ENCODE data around the gene TARS2. TPM values are rescaled to one million over a fixed set of nuclear protein-coding genes. Genes with fewer than 3 reads are reported as not detected.
A peak's percentile ranks its signal among the peaks of the same experiment; 100 is the strongest.

TARS2 gene
- total and polyA plus RNA-seq, 4 donors = 14.3 to 20.5 (median 14.8) TPM

DNA sequence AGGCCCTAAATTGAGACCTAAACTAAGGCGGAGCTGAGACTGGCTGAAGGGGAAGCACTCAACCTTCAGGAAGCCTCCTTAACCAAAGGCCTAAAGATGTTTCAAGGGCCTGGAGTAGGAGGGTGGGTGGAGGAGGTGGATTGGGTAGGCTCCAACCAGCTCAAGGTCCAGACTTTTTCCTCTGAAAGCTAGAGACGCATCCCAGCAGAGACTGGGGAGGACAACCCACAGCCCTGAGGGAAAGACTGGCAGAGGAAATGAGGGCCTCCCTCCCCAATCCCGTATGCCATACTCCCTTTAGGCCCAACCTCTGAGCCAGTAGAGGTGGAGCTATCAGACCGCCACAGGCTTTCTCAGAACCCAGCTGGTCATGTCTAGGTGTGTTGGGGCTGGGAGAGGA, 21.8 kb downstream of the TARS2 start:
- 69 to 77% methylated on average over 4 of the region's 4 CpGs for WGBS, 2 donors
- DNase-seq = peak in 1 of 3 donors; percentile 18
- H3K9ac ChIP-seq (ENCODE audit: insufficient read depth in 1 of 2, low read length in 2 of 2) = no peak overlapping the region

DNA sequence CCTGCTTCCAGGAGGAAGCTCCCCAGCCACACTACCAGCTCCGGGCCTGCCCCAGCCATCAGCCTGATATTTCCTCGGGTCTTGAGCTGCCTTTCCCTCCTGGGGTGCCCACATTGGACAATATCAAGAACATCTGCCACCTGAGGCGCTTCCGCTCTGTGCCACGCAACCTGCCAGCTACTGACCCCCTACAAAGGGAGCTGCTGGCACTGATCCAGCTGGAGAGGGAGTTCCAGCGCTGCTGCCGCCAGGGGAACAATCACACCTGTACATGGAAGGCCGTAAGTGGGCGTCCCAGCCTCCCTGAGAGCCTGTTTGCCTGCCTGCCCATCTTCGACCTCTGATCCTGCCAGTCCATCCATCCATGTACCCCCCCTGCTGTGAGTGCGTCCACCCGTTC, 24.3 kb downstream of the TARS2 start:
- ATAC-seq (ENCODE audit: insufficient read depth, low FRiP score) (no peak), DNase-seq (no peak)
- Histone ChIP-seq H3K36me3 (ENCODE audit: control insufficient read depth in 4 of 4, insufficient read depth in 4 of 4, low read length in 4 of 4) (peaks cover 0 to 4% (median under 1%) of the 10 kb centered on the region in 4 donors), H3K9ac (ENCODE audit: insufficient read depth in 1 of 2, low read length in 2 of 2) (no peak overlapping the region), H3K27ac (ENCODE audit: low read depth in 1 of 2, low read length in 1 of 2) (no peak overlapping the region), H3K4me3 (no peak overlapping the region), H3K9me3 (ENCODE audit: control insufficient read depth in 4 of 4, insufficient read depth in 3 of 4, low read length in 3 of 4) (no peaks in the 10 kb centered on the region), H3K27me3 (ENCODE audit: control insufficient read depth in 3 of 3, insufficient read depth in 3 of 3, low read length in 2 of 3) (no peaks in the 10 kb centered on the region), H3K4me1 (ENCODE audit: control insufficient read depth in 5 of 5, insufficient read depth in 5 of 5, low read length in 5 of 5) (peaks cover 0 to 10% (median 8%) of the 10 kb centered on the region in 5 donors)
- 92 to 93% methylated on average over 12 of the region's 12 CpGs for WGBS, 2 donors
- TF ChIP-seq, protein P1, sequence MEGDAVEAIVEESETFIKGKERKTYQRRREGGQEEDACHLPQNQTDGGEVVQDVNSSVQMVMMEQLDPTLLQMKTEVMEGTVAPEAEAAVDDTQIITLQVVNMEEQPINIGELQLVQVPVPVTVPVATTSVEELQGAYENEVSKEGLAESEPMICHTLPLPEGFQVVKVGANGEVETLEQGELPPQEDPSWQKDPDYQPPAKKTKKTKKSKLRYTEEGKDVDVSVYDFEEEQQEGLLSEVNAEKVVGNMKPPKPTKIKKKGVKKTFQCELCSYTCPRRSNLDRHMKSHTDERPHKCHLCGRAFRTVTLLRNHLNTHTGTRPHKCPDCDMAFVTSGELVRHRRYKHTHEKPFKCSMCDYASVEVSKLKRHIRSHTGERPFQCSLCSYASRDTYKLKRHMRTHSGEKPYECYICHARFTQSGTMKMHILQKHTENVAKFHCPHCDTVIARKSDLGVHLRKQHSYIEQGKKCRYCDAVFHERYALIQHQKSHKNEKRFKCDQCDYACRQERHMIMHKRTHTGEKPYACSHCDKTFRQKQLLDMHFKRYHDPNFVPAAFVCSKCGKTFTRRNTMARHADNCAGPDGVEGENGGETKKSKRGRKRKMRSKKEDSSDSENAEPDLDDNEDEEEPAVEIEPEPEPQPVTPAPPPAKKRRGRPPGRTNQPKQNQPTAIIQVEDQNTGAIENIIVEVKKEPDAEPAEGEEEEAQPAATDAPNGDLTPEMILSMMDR (IDR thresholded peaks at IDR 0.05; ENCODE audit: control extremely low read depth, extremely low read depth) = no peak

More for the DNA sequence above, 21.8 kb downstream of the TARS2 start:
- H3K36me3 ChIP-seq (ENCODE audit: control insufficient read depth in 4 of 4, insufficient read depth in 4 of 4, low read length in 4 of 4) = peaks cover 9 to 25% (median 9%) of the 10 kb centered on the region in 4 donors
- H3K27ac ChIP-seq (ENCODE audit: low read depth in 1 of 2, low read length in 1 of 2) = no peak overlapping the region
- H3K27me3 ChIP-seq (ENCODE audit: control insufficient read depth in 3 of 3, insufficient read depth in 3 of 3, low read length in 2 of 3) = no peaks in the 10 kb centered on the region
- peak; percentile 15 for ATAC-seq (ENCODE audit: insufficient read depth, low FRiP score)
- H3K4me1 ChIP-seq (ENCODE audit: control insufficient read depth in 5 of 5, insufficient read depth in 5 of 5, low read length in 5 of 5) = peaks cover 0 to 15% (median 0%) of the 10 kb centered on the region in 5 donors
- H3K9me3 ChIP-seq (ENCODE audit: control insufficient read depth in 4 of 4, insufficient read depth in 3 of 4, low read length in 3 of 4) = no peaks in the 10 kb centered on the region
- no peak overlapping the region for H3K4me3 ChIP-seq
- TF ChIP-seq, protein P1 (IDR thresholded peaks at IDR 0.05; ENCODE audit: control extremely low read depth, extremely low read depth) = no peak

DNA sequence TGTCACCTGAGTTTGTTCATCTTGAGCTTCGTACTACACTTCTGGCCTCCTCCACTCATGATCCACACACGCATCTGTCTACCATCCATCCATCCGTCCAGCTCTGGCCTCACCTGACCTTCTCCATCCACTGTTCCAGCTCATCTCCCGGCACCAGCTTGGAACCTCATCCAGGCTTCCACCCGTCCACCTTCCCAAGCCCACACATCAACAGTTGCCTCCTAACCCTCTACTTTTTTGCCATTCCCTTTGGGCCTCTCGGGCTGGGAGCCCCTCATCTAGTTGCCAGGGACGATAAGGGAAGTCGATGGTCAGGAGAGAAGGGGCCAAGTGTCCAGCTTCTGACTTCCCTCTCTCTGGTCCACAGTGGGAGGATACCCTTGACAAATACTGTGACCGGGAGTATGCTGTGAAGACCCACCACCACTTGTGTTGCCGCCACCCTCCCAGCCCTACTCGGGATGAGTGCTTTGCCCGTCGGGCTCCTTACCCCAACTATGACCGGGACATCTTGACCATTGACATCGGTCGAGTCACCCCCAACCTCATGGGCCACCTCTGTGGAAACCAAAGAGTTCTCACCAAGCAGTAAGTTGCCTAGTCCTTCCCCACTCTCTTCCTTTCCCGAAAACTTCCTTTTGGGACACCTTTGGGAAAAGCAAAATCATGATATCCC, 24.9 kb downstream of the TARS2 start:
- Histone ChIP-seq H3K27me3 (ENCODE audit: control insufficient read depth in 3 of 3, insufficient read depth in 3 of 3, low read length in 2 of 3) (no peaks in the 10 kb centered on the region), H3K9me3 (ENCODE audit: control insufficient read depth in 4 of 4, insufficient read depth in 3 of 4, low read length in 3 of 4) (no peaks in the 10 kb centered on the region), H3K4me1 (ENCODE audit: control insufficient read depth in 5 of 5, insufficient read depth in 5 of 5, low read length in 5 of 5) (peaks cover 0 to 13% (median 8%) of the 10 kb centered on the region in 5 donors), H3K9ac (ENCODE audit: insufficient read depth in 1 of 2, low read length in 2 of 2) (no peak overlapping the region), H3K36me3 (ENCODE audit: control insufficient read depth in 4 of 4, insufficient read depth in 4 of 4, low read length in 4 of 4) (peaks cover 0 to 2% (median 0%) of the 10 kb centered on the region in 4 donors), H3K4me3 (no peak overlapping the region), H3K27ac (ENCODE audit: low read depth in 1 of 2, low read length in 1 of 2) (no peak overlapping the region)
- DNase-seq (no peak), ATAC-seq (ENCODE audit: insufficient read depth, low FRiP score) (no peak)
- TF ChIP-seq, protein P1 (IDR thresholded peaks at IDR 0.05; ENCODE audit: control extremely low read depth, extremely low read depth) = no peak
- WGBS, 2 donors = 88 to 90% methylated on average over 17 of the region's 17 CpGs

Measured in lung (tissue), 12 donors.